HEK293 (cell line): ENCODE data around the gene PEPD.
A peak's percentile ranks its signal among the peaks of the same experiment; 100 is the strongest.

ENCODE experiments used
- CTCF ChIA-PET: fragments of 350-600 bp; formaldehyde crosslinking; extraction: SDS; loops from one replicate; lab custom pipeline; 2021; ENCODE audit warnings: antibody characterized with exemption; lab: Yijun Ruan, JAX
- POLR2A ChIA-PET: fragments of 300-600 bp; formaldehyde crosslinking; extraction: SDS; loops from one replicate; lab custom pipeline; 2020; ENCODE audit warnings: antibody characterized with exemption, inconsistent platforms; lab: Yijun Ruan, JAX
- H3K27ac ChIP-seq: fragments of 200-500 bp; sonication (Bioruptor generic); 2 replicates; pipeline ENCODE4 v1.5.1; 2014; ENCODE audit warnings: low read depth, low read length, control low read depth, inconsistent platforms; ENCODE audit errors: extremely low read depth
- H3K36me3 ChIP-seq, 2 experiments: fragments of 200-500 bp in 1 of 2; sonication (Bioruptor generic) in 1 of 2; 1 replicate in 1 of 2; 2 replicates in 1 of 2; pipeline ENCODE4 v1.5.1; 2014 to 2017; ENCODE audit warnings: inconsistent platforms in 2 of 2, low read length in 2 of 2; ENCODE audit not compliant: control insufficient read depth in 2 of 2, insufficient read depth in 1 of 2
- H3K4me1 ChIP-seq: fragments of 200-500 bp; sonication (Bioruptor generic); 2 replicates; pipeline ENCODE4 v1.5.1; 2014; ENCODE audit warnings: mild to moderate bottlenecking, low read length, inconsistent platforms; ENCODE audit not compliant: control insufficient read depth, insufficient read depth
- H3K4me3 ChIP-seq: 2 replicates; pipeline ENCODE4 v1.5.1; 2011; ENCODE audit warnings: low read depth, mild to moderate bottlenecking, control low read depth, low read length, moderate library complexity
- H3K9me3 ChIP-seq: fragments of 200-500 bp; sonication (Bioruptor generic); 2 replicates; pipeline ENCODE4 v1.5.1; 2014; ENCODE audit warnings: low read depth, low read length, inconsistent platforms; ENCODE audit not compliant: control insufficient read depth, insufficient read depth
- HOXD13 ChIP-seq: sonication (generic); formaldehyde crosslinking; IDR thresholded peaks from 2 replicates; pipeline ENCODE4 v1.8.0; 2022; ENCODE audit warnings: missing genetic modification reagents, borderline replicate concordance
- SCRT1 ChIP-seq: fragments of 450-650 bp; formaldehyde crosslinking; IDR thresholded peaks from 2 replicates; pipeline ENCODE4 v1.5.1; 2016; ENCODE audit warnings: missing biosample characterization, missing genetic modification characterization, borderline replicate concordance
- SCRT2 ChIP-seq: fragments of 450-650 bp; formaldehyde crosslinking; IDR thresholded peaks from 2 replicates; pipeline ENCODE4 v1.5.1; 2016; ENCODE audit warnings: missing biosample characterization, missing genetic modification characterization
- SP3 ChIP-seq: fragments of 450-650 bp; formaldehyde crosslinking; IDR thresholded peaks from 2 replicates; pipeline ENCODE4 v1.5.1; 2016; ENCODE audit warnings: missing biosample characterization, missing genetic modification characterization
- WT1 ChIP-seq: fragments of 450-650 bp; formaldehyde crosslinking; IDR thresholded peaks from 2 replicates; pipeline ENCODE4 v1.5.1; 2016; ENCODE audit warnings: missing biosample characterization, missing genetic modification characterization
- ZBTB11 ChIP-seq: fragments of 450-650 bp; formaldehyde crosslinking; conservative IDR thresholded peaks from 2 replicates; pipeline ENCODE4 v1.5.1; 2016; ENCODE audit warnings: low read depth, missing biosample characterization, missing genetic modification characterization
- ZFP3 ChIP-seq: fragments of 450-650 bp; formaldehyde crosslinking; IDR thresholded peaks from 2 replicates; pipeline ENCODE4 v1.5.1; 2016; ENCODE audit warnings: low read depth, missing biosample characterization, missing genetic modification characterization
- ZNF114 ChIP-seq: fragments of 450-650 bp; formaldehyde crosslinking; IDR thresholded peaks from 2 replicates; pipeline ENCODE4 v1.5.0; 2017; ENCODE audit warnings: missing biosample characterization, missing genetic modification characterization
- ZNF146 ChIP-seq: fragments of 450-650 bp; formaldehyde crosslinking; IDR thresholded peaks from 2 replicates; pipeline ENCODE4 v1.5.1; 2016; ENCODE audit warnings: missing biosample characterization, missing genetic modification characterization
- ZNF211 ChIP-seq: fragments of 450-650 bp; formaldehyde crosslinking; IDR thresholded peaks from 2 replicates; pipeline ENCODE4 v1.5.1; 2016; ENCODE audit warnings: low read depth, missing biosample characterization, missing genetic modification characterization
- ZNF354C ChIP-seq: fragments of 450-650 bp; formaldehyde crosslinking; IDR thresholded peaks from 2 replicates; pipeline ENCODE4 v1.5.1; 2016; ENCODE audit warnings: missing biosample characterization, missing genetic modification characterization, low read depth, borderline replicate concordance
- ZNF37A ChIP-seq: fragments of 450-650 bp; IDR thresholded peaks from 2 replicates; pipeline ENCODE4 v1.5.1; 2018; ENCODE audit warnings: missing biosample characterization, missing genetic modification characterization
- ZNF501 ChIP-seq: fragments of 450-650 bp; formaldehyde crosslinking; IDR thresholded peaks from 2 replicates; pipeline ENCODE4 v1.5.1; 2016; ENCODE audit warnings: missing biosample characterization, missing genetic modification characterization
- ZNF558 ChIP-seq: fragments of 450-650 bp; formaldehyde crosslinking; IDR thresholded peaks from 2 replicates; pipeline ENCODE4 v1.5.1; 2016; ENCODE audit warnings: missing biosample characterization, missing genetic modification characterization

The PEPD gene

GRCh38 chr19:33550768-33551167 is 29.2 kb upstream of the PEPD start (continued):
- TF ChIP-seq ZNF558 (tag by site-specific recombination) = no peak
- no peak for TF ChIP-seq HOXD13
- TF ChIP-seq SP3 (tag by site-specific recombination) = no peak

- Histone ChIP-seq H3K9me3 (no peaks in the 10 kb centered on the region; the same call in 1 of the 2 replicates), H3K36me3 (no peaks in the 10 kb centered on the region), H3K27ac (no peak overlapping the region)
- CTCF ChIA-PET = no interaction called here
- no peak for TF ChIP-seq SP3 (tag by site-specific recombination)
- TF ChIP-seq, all 188 proteins: peak for 0
- POLR2A ChIA-PET = no interaction called here
- no peaks in the 10 kb centered on the region for H3K4me1 ChIP-seq
- no peak overlapping the region for H3K4me3 ChIP-seq
Observed at GRCh38 chr19:33547676-33548075, 26.1 kb upstream of the PEPD start.

- TF ChIP-seq ZNF354C (tag by site-specific recombination) (no peak), ZNF501 (tag by site-specific recombination) (no peak), SP3 (tag by site-specific recombination) (no peak), ZNF211 (tag by site-specific recombination) (no peak), WT1 (no peak), ZBTB11 (no peak)
- no peaks in the 10 kb centered on the region; the same call in 1 of the 2 replicates for H3K9me3 ChIP-seq
- POLR2A ChIA-PET = no interaction called here
- no peak overlapping the region for H3K4me3 ChIP-seq
- CTCF ChIA-PET = no interaction called here
- H3K4me1 ChIP-seq = no peaks in the 10 kb centered on the region
- no peaks in the 10 kb centered on the region for H3K36me3 ChIP-seq
- no peak overlapping the region for H3K27ac ChIP-seq
Observed at GRCh38 chr19:33546656-33547055, 25.1 kb upstream of the PEPD start.

GRCh38 chr19:33545217-33545981 is 23.8 kb upstream of the PEPD start:
- TF ChIP-seq SCRT2 (tag by site-specific recombination) = peak; percentile 80
- peak; percentile 58; the same call in 1 of the 2 replicates for TF ChIP-seq SCRT1 (tag by site-specific recombination)
- no peak for TF ChIP-seq ZFP3 (tag by site-specific recombination)
- no peak for TF ChIP-seq ZNF37A (tag by site-specific recombination)
- TF ChIP-seq ZNF114 (tag by site-specific recombination) = no peak
- no peak for TF ChIP-seq ZNF146
- TF ChIP-seq, all 188 proteins: peak for 2
- no peak overlapping the region for H3K4me3 ChIP-seq
- no peaks in the 10 kb centered on the region for H3K4me1 ChIP-seq
- H3K27ac ChIP-seq = no peak overlapping the region
- H3K9me3 ChIP-seq = no peaks in the 10 kb centered on the region; the same call in 1 of the 2 replicates
- CTCF ChIA-PET = interaction anchor here (0.6 to 1.7 kb wide), 5 partner anchors 18 to 249 kb away, joined by 3 to 4 read pairs (median 3); no protein-coding TSS in a partner anchor
- POLR2A ChIA-PET = interaction anchor here (0.7 kb wide), 1 partner anchor 23 kb away, joined by 3 read pairs; the partner anchor contains the start of gene PEPD
- H3K36me3 ChIP-seq = no peaks in the 10 kb centered on the region
